Measurements from ENCODE around the gene ST3GAL3.

The ST3GAL3 gene

GRCh38 chr1:43853161-43853921 lies 146.0 kb downstream of the ST3GAL3 start (continued):
- TF ChIP-seq ZNF561 (tag by site-specific recombination; IDR thresholded peaks at IDR 0.05; ENCODE audit: borderline replicate concordance) (0 out of 2 replicates have a peak, but pooled peaks have one; percentile 16), ZNF580 (tag by site-specific recombination; IDR thresholded peaks at IDR 0.05) (peak; percentile 53; the same call in 1 of the 2 replicates), HIC1 (tag by site-specific recombination; IDR thresholded peaks at IDR 0.05) (no peak), REPIN1 (tag by site-specific recombination; IDR thresholded peaks at IDR 0.05; ENCODE audit: low read depth) (no peak), ZNF169 (tag by site-specific recombination; IDR thresholded peaks at IDR 0.05) (no peak), ZNF639 (tag by site-specific recombination; IDR thresholded peaks at IDR 0.05) (peak; percentile 30; the same call in 1 of the 2 replicates), ZBTB10 (tag by site-specific recombination; IDR thresholded peaks at IDR 0.05) (no peak), ZNF266 (tag by site-specific recombination; IDR thresholded peaks at IDR 0.05; ENCODE audit: low read depth) (no peak), ZNF76 (tag by site-specific recombination; IDR thresholded peaks at IDR 0.05; ENCODE audit: borderline replicate concordance, low read depth) (no peak), ZNF211 (tag by site-specific recombination; IDR thresholded peaks at IDR 0.05; ENCODE audit: low read depth) (no peak), KLF8 (tag by site-specific recombination; IDR thresholded peaks at IDR 0.05) (0 out of 2 replicates have a peak, but pooled peaks have one; percentile 28), REST (tag by site-specific recombination; IDR thresholded peaks at IDR 0.05) (no peak), ZFHX2 (tag by site-specific recombination; conservative IDR thresholded peaks at IDR 0.05) (peak; percentile 63), KLF1 (tag by site-specific recombination; IDR thresholded peaks at IDR 0.05) (0 out of 2 replicates have a peak, but pooled peaks have one; percentile 32), ZNF473 (tag by site-specific recombination; IDR thresholded peaks at IDR 0.05) (no peak), SP3 (tag by site-specific recombination; IDR thresholded peaks at IDR 0.05) (no peak), ZNF155 (tag by site-specific recombination; IDR thresholded peaks at IDR 0.05) (no peak), ZNF24 (tag by site-specific recombination; IDR thresholded peaks at IDR 0.05) (peak; percentile 58; the same call in 1 of the 2 replicates), OVOL3 (tag by site-specific recombination; IDR thresholded peaks at IDR 0.05) (peak; percentile 20; the same call in 1 of the 2 replicates), ZNF624 (tag by site-specific recombination; IDR thresholded peaks at IDR 0.05) (no peak), ZNF654 (tag by site-specific recombination; IDR thresholded peaks at IDR 0.05; ENCODE audit: low read depth) (no peak), ZNF174 (tag by site-specific recombination; IDR thresholded peaks at IDR 0.05) (no peak), PRDM6 (tag by site-specific recombination; IDR thresholded peaks at IDR 0.05) (peak; percentile 39; the same call in 1 of the 2 replicates)
